ENCODE measurements around the gene EPB41L4A.

The EPB41L4A gene

GRCh38 chr5:112202694-112203093 lies 216.4 kb downstream of the EPB41L4A start:
- no peak for DNase-seq

- no peak for DNase-seq
Measured at GRCh38 chr5:112201141-112201540, 217.9 kb downstream of the EPB41L4A start.

- DNase-seq = no peak
Measured at GRCh38 chr5:112200131-112200530, 218.9 kb downstream of the EPB41L4A start.

- no peak for DNase-seq
Measured at GRCh38 chr5:112196584-112196983, 222.5 kb downstream of the EPB41L4A start.

- DNase-seq = no peak
Measured at GRCh38 chr5:112195924-112196323, 223.2 kb downstream of the EPB41L4A start.

GRCh38 chr5:112192866-112193265 lies 226.2 kb downstream of the EPB41L4A start:
- DNase-seq = no peak

GRCh38 chr5:112192072-112192471 lies 227.0 kb downstream of the EPB41L4A start:
- DNase-seq = no peak

GRCh38 chr5:112189391-112189790 lies 229.7 kb downstream of the EPB41L4A start:
- no peak for DNase-seq

GRCh38 chr5:112186401-112186990 lies 232.6 kb downstream of the EPB41L4A start:
- DNase-seq = no peak

GRCh38 chr5:112183874-112184273 lies 235.2 kb downstream of the EPB41L4A start:
- DNase-seq = no peak

GRCh38 chr5:112183103-112183711 lies 235.9 kb downstream of the EPB41L4A start:
- DNase-seq = no peak

GRCh38 chr5:112179290-112179689 lies 239.8 kb downstream of the EPB41L4A start:
- no peak for DNase-seq

GRCh38 chr5:112174959-112175594 lies 244.0 kb downstream of the EPB41L4A start:
- no peak for DNase-seq

- DNase-seq = no peak
Measured at GRCh38 chr5:112165897-112166737, 253.0 kb downstream of the EPB41L4A start.

GRCh38 chr5:112165399-112165798 lies 253.7 kb downstream of the EPB41L4A start:
- no peak for DNase-seq

GRCh38 chr5:112163435-112163834 lies 255.6 kb downstream of the EPB41L4A start:
- DNase-seq = no peak

- DNase-seq = no peak
Measured at GRCh38 chr5:112161392-112161748, 257.7 kb downstream of the EPB41L4A start.

GRCh38 chr5:112160652-112161391 lies 258.3 kb downstream of the EPB41L4A start:
- DNase-seq = peak; percentile 92

GRCh38 chr5:112159435-112159834 lies 259.6 kb downstream of the EPB41L4A start:
- no peak for DNase-seq

GRCh38 chr5:112156211-112156610 lies 262.9 kb downstream of the EPB41L4A start:
- DNase-seq = no peak

GRCh38 chr5:112154940-112155686 lies 264.0 kb downstream of the EPB41L4A start:
- no peak for DNase-seq

GRCh38 chr5:112149727-112150126 lies 269.4 kb downstream of the EPB41L4A start:
- no peak for DNase-seq

All from right hindlimb (tissue), 1 donor.